Thyroid gland (tissue), 4 donors: ENCODE measurements around the gene C1QTNF9B.

Experiments used
- POLR2A ChIP-seq, 2 donors: fragments of 450-650 bp; IDR thresholded peaks; one replicate each; pipeline ENCODE4 v1.6.1; 2017; ENCODE audit warnings: antibody characterized with exemption in 2 of 2, mild to moderate bottlenecking in 2 of 2, moderate library complexity in 1 of 2
- TF ChIP-seq, protein P1 (sequence below), 6 experiments: fragments of 200-600 bp in 3 of 6; fragments of 450-650 bp in 3 of 6; sonication (generic) in 3 of 6; IDR thresholded peaks; one replicate each; pipeline ENCODE4 v1.5.1; 2016 to 2019; ENCODE audit warnings: antibody characterized with exemption in 6 of 6, mild to moderate bottlenecking in 2 of 6, inconsistent platforms in 1 of 6, moderate library complexity in 1 of 6

DNA sequence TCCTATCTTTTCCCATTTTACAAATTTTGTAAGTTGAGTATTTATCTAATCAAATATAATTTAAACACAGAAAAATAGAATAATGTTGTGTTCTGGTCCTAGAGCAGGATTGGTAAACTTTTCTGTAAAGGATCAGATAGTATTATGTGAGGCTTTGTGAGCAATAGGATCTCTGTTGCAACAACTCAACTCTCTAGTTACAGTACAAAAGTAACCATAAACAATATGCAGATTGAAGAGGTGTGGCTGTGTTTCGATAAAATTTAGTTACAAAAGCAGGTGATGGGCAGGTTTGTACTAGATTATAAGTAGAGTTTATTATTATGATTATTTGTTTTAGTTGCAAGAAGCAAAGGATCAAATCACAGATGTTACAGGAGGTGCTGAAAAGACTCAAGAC, 15.2 kb upstream of the C1QTNF9B start:
- TF ChIP-seq, protein P1, sequence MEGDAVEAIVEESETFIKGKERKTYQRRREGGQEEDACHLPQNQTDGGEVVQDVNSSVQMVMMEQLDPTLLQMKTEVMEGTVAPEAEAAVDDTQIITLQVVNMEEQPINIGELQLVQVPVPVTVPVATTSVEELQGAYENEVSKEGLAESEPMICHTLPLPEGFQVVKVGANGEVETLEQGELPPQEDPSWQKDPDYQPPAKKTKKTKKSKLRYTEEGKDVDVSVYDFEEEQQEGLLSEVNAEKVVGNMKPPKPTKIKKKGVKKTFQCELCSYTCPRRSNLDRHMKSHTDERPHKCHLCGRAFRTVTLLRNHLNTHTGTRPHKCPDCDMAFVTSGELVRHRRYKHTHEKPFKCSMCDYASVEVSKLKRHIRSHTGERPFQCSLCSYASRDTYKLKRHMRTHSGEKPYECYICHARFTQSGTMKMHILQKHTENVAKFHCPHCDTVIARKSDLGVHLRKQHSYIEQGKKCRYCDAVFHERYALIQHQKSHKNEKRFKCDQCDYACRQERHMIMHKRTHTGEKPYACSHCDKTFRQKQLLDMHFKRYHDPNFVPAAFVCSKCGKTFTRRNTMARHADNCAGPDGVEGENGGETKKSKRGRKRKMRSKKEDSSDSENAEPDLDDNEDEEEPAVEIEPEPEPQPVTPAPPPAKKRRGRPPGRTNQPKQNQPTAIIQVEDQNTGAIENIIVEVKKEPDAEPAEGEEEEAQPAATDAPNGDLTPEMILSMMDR (IDR thresholded peaks at IDR 0.05), result no peak
- TF ChIP-seq POLR2A (IDR thresholded peaks at IDR 0.05), result no peak
